Activated CD4-positive, alpha-beta memory T cell treated with anti-CD3 and anti-CD28 coated beads, Interleukin-2, amount 10 ng/mL, durations not matched to agents 7 days and 5 days (primary cell): Measurements from ENCODE around the gene AHSG. TPM values are rescaled to one million over a fixed set of nuclear protein-coding genes. Genes with fewer than 3 reads are reported as not detected.
"Not testable (repeated sequence)": the region's sequence is repeated elsewhere in the genome, so short reads cannot be mapped to it uniquely, and the experiment has no call there.

Source experiments
- CTCF ChIA-PET: fragments of 350-600 bp; sonication (Branson Sonifier 250); formaldehyde crosslinking; loops from one replicate; lab custom pipeline; 2021; ENCODE audit warnings: antibody characterized with exemption, inconsistent platforms; lab: Charles Lee
- POLR2A ChIA-PET: fragments of 350-600 bp; sonication (Branson Sonifier 250); formaldehyde crosslinking; loops from one replicate; lab custom pipeline; 2021; ENCODE audit warnings: antibody characterized with exemption; lab: Charles Lee
- DNase-seq: peaks from one replicate; pipeline ENCODE4 v3.0.0-alpha.2; 2020
- H3K27ac Mint-ChIP-seq: one replicate; pipeline ENCODE4 v1.8.0; 2021; ENCODE audit warnings: mild to moderate bottlenecking, mixed read lengths
- H3K27me3 Mint-ChIP-seq: one replicate; pipeline ENCODE4 v1.8.0; 2021; ENCODE audit warnings: mixed read lengths
- H3K36me3 Mint-ChIP-seq: one replicate; pipeline ENCODE4 v1.8.0; 2021; ENCODE audit warnings: low read depth, mixed read lengths
- H3K4me1 Mint-ChIP-seq: one replicate; pipeline ENCODE4 v1.8.0; 2021; ENCODE audit warnings: mixed read lengths
- H3K4me3 Mint-ChIP-seq: one replicate; pipeline ENCODE4 v1.8.0; 2021; ENCODE audit warnings: mild to moderate bottlenecking, mixed read lengths
- H3K9me3 Mint-ChIP-seq: one replicate; pipeline ENCODE4 v1.8.0; 2021; ENCODE audit warnings: mixed read lengths
- total RNA-seq, 2 experiments: library from RNA; stranded (reverse); gene quantifications; one replicate each; pipeline ENCODE4 v1.2.3, GENCODE V29; 2021

AHSG gene
- total RNA-seq, 2 experiments from 2014 or later, result not detected

DNA sequence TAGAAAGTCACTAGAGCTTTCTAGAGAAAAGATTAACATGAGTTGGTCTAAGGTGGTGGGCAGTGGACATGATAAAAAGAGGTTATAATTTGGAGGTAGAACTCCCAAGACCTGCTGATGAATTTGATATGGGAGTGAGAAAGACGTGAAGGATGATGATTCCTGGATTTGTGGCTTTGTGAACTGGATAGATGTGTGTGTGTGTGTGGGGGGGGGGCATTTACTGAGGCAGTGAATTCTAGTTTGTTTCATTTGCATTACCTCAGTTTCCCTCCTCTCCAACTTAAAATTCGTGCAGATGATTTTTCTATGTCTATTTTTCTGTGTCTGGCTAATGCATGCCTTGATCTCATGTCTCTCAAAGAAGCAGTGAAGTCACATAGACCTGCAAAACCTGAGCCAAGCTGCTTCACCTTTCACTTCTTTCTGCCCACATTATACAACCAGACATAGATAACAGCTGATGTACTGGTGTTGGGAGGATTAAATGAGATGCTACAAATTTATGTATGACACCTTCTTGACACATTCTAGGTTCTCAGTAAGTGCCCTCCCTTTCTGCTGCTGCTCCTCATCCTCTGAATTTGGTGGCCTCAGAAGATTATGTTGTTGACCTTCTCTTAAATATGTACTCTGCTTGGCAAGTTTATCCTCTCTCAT, 9.9 kb downstream of the AHSG start:
- ChIA-PET CTCF (no interaction called here), POLR2A (no interaction called here)
- Mint-ChIP-seq H3K27ac (no peak overlapping the region), H3K4me3 (no peak overlapping the region), H3K27me3 (peaks cover 27% of the 10 kb centered on the region), H3K36me3 (no peaks in the 10 kb centered on the region), H3K9me3 (peaks cover under 1% of the 10 kb centered on the region), H3K4me1 (no peaks in the 10 kb centered on the region)
- no peak for DNase-seq

DNA sequence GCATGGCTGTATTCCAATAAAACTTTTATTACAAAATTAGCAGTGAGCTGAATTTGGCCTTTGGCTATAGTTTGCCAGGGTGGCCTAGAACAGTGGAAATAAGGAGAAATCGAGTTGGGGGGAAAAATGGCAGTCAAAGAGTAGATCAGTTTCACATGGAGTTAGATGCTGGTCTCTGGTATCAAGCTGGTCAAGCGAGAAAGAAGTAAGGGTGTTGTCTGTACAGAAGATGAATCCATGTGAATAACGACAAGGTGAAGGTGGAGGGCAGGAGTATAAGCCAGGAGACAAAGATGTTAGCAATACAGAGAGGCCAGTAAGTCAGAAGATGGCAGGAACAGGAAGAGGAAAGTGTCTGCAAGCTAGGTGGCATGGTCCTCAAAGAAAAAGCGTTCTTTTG, 11.7 kb downstream of the AHSG start:
- H3K27me3 Mint-ChIP-seq, result peaks cover 25% of the 10 kb centered on the region
- no peaks in the 10 kb centered on the region for H3K4me1 Mint-ChIP-seq
- ChIA-PET POLR2A (no interaction called here), CTCF (interaction anchor here (3.7 kb wide), 1 partner anchor 9 kb away, joined by 41 read pairs; no protein-coding TSS in a partner anchor)
- H3K36me3 Mint-ChIP-seq, result no peaks in the 10 kb centered on the region
- H3K9me3 Mint-ChIP-seq, result peaks cover 2% of the 10 kb centered on the region
- H3K4me3 Mint-ChIP-seq, result no peak overlapping the region
- no peak overlapping the region for H3K27ac Mint-ChIP-seq
- no peak for DNase-seq

DNA sequence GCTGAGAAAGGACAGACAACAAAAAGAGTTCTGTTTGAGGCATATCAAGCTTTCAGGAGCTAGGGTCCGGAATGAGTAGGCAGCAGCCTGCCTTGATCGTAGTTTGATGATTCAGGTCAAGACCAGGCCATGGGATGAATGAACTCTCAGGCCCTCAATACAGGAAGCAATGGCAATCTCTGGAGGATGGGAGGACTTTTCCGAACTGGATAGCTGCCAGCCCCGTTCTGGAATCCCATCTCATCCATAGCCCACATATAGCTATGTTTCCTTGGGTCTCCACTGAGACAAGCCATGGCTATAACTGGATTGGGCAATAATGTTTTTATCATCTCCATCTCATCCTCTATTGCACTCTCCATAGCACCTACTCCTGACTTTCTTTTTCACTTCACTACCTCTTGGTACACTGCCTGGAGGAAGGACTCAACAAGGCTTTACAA, 12.8 kb downstream of the AHSG start:
- Mint-ChIP-seq H3K9me3 (peaks cover 2% of the 10 kb centered on the region), H3K27me3 (peaks cover 30% of the 10 kb centered on the region), H3K4me3 (no peak overlapping the region), H3K4me1 (no peaks in the 10 kb centered on the region), H3K36me3 (no peaks in the 10 kb centered on the region), H3K27ac (no peak overlapping the region)
- CTCF ChIA-PET, result interaction anchor here (3.7 kb wide), 1 partner anchor 10 kb away, joined by 41 read pairs; no protein-coding TSS in a partner anchor
- DNase-seq, result no peak
- POLR2A ChIA-PET, result no interaction called here

DNA sequence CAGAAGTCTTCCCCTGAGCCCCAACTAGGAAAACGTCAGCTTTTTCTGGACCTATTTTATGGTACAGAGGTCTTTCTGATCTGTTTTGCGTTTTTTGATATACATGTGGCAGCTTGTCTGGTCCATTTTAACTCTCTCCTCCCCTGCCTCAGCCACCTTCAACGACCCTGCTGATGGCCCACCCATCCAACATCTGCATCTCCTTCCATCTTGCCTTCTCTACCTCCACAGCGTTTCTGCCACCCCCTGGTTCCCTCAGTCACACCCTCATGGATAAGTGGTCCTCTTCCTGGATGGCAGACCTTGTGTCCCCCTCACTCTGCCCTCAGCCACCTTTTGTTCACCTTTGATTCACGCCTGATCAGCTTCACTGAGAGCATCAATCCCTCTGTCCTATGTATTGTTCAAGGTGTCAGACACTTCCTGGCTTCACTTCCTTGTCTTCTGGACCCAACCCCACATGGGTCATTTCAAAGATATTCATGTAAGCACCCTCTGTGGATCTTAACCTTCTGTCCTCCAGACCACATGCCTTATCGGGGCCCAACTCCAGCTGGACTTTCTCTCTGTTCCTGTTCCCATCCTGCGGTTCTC, 13.5 kb downstream of the AHSG start:
- DNase-seq, result no peak
- ChIA-PET POLR2A (no interaction called here), CTCF (interaction anchor here (0.6 to 3.7 kb wide), 2 partner anchors 11 to 643 kb away, joined by 3 to 41 read pairs; no protein-coding TSS in a partner anchor)
- H3K27me3 Mint-ChIP-seq, result peaks cover 31% of the 10 kb centered on the region
- H3K4me3 Mint-ChIP-seq, result no peak overlapping the region
- H3K36me3 Mint-ChIP-seq, result no peaks in the 10 kb centered on the region
- peaks cover 2% of the 10 kb centered on the region for H3K9me3 Mint-ChIP-seq
- no peaks in the 10 kb centered on the region for H3K4me1 Mint-ChIP-seq
- no peak overlapping the region for H3K27ac Mint-ChIP-seq

DNA sequence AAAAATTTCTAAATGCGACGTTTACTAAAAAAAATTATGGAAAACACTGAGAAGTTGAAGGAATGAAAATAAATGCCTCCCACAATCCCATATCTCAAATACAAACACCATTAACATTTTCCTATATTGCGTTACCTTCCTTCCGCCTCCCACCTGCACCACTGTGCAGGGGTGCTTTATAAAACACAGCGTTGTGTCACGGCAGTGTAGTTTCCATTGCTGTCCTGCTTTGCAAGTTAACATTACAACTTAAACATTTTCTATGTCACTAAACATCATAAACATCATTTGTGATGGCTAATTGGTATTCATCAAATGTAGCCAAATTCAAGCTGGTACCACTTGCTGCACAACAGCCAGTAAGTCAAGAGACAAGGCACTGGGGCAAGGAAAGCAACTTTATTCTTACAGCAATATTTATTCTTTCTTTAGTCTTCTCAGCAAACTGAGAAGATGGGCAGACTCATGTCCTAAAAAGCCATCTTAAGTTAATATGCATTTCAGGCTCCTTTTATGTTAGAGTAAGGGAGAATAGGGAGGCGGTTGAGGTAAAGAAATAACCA, 15.1 kb downstream of the AHSG start:
- no peak overlapping the region for H3K4me3 Mint-ChIP-seq
- peaks cover 26% of the 10 kb centered on the region for H3K27me3 Mint-ChIP-seq
- H3K36me3 Mint-ChIP-seq, result no peaks in the 10 kb centered on the region
- no peaks in the 10 kb centered on the region for H3K4me1 Mint-ChIP-seq
- DNase-seq, result no peak
- H3K9me3 Mint-ChIP-seq, result peaks cover 2% of the 10 kb centered on the region
- no peak overlapping the region for H3K27ac Mint-ChIP-seq
- ChIA-PET POLR2A (no interaction called here), CTCF (no interaction called here)

DNA sequence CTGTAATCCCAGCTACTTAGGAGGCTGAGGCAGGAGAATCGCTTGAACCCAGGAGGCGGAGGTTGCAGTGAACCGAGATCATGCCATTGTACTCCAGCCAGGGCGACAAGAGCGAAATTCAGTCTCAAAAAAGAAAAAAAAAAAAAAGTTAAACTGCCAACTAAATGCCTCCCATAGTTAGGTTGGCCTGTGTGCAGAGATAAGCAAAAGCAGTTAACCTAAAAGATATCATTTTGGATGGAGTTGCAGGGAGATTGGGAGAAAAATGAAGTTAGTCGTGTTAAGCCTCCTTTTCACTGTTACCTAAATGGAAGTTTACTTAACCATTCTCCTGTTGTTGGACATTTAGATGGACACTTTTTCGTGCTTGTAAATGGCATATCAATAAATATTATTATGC, 15.9 kb downstream of the AHSG start:
- Mint-ChIP-seq H3K4me1 (no peaks in the 10 kb centered on the region), H3K27ac (no peak overlapping the region), H3K27me3 (peaks cover 25% of the 10 kb centered on the region), H3K36me3 (no peaks in the 10 kb centered on the region), H3K4me3 (no peak overlapping the region), H3K9me3 (peaks cover 2% of the 10 kb centered on the region)
- POLR2A ChIA-PET, result no interaction called here
- DNase-seq, result no peak
- CTCF ChIA-PET, result interaction anchor here (0.7 to 2.8 kb wide), 2 partner anchors 12 to 14 kb away, joined by 3 to 11 read pairs; no protein-coding TSS in a partner anchor

DNA sequence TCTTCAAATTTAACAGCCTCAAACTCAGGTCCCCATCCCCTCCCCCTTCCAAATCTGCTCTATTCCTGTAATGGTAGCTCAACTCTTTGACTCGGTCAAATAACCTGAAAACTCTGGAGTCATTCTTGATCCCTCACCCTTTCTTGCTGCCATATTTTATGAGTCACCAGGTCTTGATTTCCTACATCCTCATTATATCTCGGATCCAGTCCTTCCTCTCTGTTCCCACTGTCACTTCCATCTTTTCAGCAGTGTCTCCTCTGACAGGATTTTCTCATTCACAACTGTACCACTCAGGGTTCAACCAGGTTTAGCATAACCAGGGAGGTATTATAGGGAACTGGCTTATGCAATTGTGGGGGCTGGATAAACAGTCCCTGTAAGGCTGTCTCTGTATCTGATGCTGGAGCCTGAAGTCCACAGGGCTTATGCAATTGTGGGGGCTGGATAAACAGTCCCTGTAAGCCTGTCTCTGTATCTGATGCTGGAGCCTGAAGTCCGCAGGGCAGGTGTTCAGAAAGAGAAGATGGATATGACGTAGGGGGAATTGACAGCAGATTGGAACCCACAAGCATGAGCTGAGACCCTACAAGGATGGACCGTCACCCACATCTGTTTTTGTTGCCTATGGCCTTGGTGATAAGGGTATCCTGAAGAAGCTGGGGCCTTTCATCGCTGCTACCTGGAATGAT, 18.2 kb downstream of the AHSG start:
- Mint-ChIP-seq H3K27me3 (peaks cover 25% of the 10 kb centered on the region), H3K27ac (no peak overlapping the region), H3K4me3 (no peak overlapping the region), H3K36me3 (no peaks in the 10 kb centered on the region), H3K9me3 (peaks cover 2% of the 10 kb centered on the region), H3K4me1 (no peaks in the 10 kb centered on the region)
- DNase-seq, result no peak
- ChIA-PET CTCF (interaction anchor here (1.0 to 2.8 kb wide), 3 partner anchors 12 to 16 kb away, joined by 3 to 11 read pairs (median 6); no protein-coding TSS in a partner anchor), POLR2A (no interaction called here)

DNA sequence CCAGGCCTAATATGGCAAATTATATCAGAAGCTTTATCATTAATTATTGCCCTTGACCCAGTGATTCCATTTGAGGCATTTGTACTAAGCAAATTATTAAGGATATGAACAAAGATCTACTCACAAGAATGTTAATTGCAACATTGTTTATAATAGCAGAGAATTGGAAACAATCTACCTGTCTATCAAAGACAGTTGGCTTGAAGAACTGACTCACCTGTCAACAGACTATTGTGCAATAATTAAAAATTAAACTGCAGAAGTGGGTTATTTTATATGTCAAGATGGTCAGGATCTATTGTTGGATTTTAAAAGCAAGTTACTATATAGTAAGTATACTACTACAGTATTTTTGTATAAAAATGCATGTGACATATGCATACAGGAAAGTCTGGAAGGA, 20.6 kb downstream of the AHSG start:
- H3K27ac Mint-ChIP-seq, result no peak overlapping the region
- no peaks in the 10 kb centered on the region for H3K4me1 Mint-ChIP-seq
- H3K27me3 Mint-ChIP-seq, result peaks cover 26% of the 10 kb centered on the region
- H3K4me3 Mint-ChIP-seq, result no peak overlapping the region
- DNase-seq, result no peak
- no peaks in the 10 kb centered on the region for H3K9me3 Mint-ChIP-seq
- CTCF ChIA-PET, result interaction anchor here (1.4 kb wide), 1 partner anchor 19 kb away, joined by 5 read pairs; no protein-coding TSS in a partner anchor
- POLR2A ChIA-PET, result no interaction called here
- no peaks in the 10 kb centered on the region for H3K36me3 Mint-ChIP-seq

DNA sequence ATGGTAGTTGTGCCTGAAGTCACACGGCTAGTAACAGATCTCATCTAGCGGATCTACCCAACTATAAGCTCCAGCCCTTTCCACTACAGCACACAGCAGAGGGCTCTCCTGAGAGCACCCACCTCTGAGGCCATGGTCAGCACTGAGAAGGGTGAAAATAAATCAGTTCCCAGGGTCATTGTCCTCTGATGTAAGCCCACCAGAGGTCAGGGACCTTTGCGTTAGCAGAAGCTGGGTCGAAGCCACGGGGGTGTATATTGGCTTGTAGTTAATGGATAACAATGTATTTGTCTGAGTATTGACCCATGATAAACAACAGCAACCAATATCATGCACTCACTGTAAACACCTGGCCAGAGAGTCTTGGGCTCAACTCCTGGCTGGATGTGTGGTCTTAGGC, 21.3 kb downstream of the AHSG start:
- DNase-seq, CTCF ChIA-PET, POLR2A ChIA-PET, H3K4me3 Mint-ChIP-seq, H3K36me3 Mint-ChIP-seq, H3K27ac Mint-ChIP-seq, H3K9me3 Mint-ChIP-seq, H3K4me1 Mint-ChIP-seq: not testable (repeated sequence)
- H3K27me3 Mint-ChIP-seq, result peaks cover 28% of the 10 kb centered on the region

DNA sequence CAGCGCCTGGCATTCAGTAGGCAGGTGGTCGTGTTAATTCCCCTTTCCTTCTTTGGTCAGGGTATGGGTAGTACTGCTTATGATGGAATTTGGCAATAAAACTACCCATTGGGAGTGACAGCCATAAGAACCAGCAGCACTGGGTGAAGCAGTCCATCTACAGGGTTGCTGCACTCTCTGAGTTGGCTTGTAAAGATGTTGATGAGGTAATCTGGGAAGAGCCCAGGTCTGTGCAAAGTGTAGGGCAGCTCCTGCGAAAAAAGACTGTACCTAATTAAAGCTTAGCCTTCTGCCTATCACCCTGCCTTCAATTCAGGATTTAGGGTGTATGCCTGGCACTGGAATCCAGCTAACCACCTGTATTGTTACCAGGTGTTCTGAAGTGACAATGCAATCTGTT, 22.7 kb downstream of the AHSG start:
- no peak overlapping the region for H3K4me3 Mint-ChIP-seq
- ChIA-PET POLR2A (no interaction called here), CTCF (interaction anchor here (1.8 kb wide), 1 partner anchor 21 kb away, joined by 6 read pairs; no protein-coding TSS in a partner anchor)
- H3K9me3 Mint-ChIP-seq, result no peaks in the 10 kb centered on the region
- DNase-seq, result no peak
- no peaks in the 10 kb centered on the region for H3K36me3 Mint-ChIP-seq
- H3K27ac Mint-ChIP-seq, result no peak overlapping the region
- H3K27me3 Mint-ChIP-seq, result peaks cover 23% of the 10 kb centered on the region
- H3K4me1 Mint-ChIP-seq, result no peaks in the 10 kb centered on the region

DNA sequence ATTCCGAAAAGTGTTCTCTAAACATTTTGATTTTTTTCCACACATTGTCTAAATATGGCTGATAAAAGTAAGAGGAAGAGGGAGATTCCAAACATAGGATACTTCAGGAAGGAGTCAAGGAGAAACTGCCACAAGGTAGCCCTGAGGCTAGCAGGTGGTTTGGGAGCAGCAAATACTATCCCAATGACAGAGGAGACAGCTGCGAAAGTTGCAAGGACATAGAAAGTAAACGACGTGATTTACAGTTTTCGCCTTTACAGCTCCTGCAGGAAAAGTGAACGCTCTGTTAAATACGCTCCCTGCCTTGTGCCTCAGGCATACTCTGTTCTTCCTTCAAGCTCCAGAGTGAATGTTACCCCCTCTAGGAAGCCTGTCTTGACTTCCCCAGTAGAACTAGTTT, 23.7 kb downstream of the AHSG start:
- H3K36me3 Mint-ChIP-seq, result no peaks in the 10 kb centered on the region
- POLR2A ChIA-PET, result no interaction called here

DNA sequence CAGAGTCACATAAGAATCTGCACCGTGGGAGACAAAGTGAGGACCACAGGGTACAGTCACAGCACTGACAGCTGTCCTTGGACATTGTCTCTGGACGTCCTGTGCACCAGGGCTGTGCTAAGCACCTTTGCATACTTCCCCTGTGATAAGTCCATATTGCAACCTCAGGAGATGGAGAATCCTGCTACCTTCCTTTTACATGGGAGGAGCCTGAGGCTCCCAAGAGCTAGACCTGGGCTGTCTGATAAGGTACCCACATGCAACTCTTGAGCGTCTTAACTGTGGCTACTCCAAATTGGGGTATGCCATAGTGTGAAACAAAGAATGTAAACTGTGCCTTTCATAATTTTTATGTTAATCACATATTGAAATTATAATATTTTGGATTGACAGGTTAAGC, 24.8 kb downstream of the AHSG start:
- POLR2A ChIA-PET, result no interaction called here
- peaks cover 8% of the 10 kb centered on the region for H3K4me1 Mint-ChIP-seq
- H3K4me3 Mint-ChIP-seq, result no peak overlapping the region
- no peaks in the 10 kb centered on the region for H3K9me3 Mint-ChIP-seq
- CTCF ChIA-PET, result no interaction called here
- peaks cover 14% of the 10 kb centered on the region for H3K27me3 Mint-ChIP-seq
- H3K36me3 Mint-ChIP-seq, result no peaks in the 10 kb centered on the region
- H3K27ac Mint-ChIP-seq, result no peak overlapping the region
- DNase-seq, result no peak

More for the DNA sequence above, 23.7 kb downstream of the AHSG start:
- no peak for DNase-seq
- no peak overlapping the region for H3K4me3 Mint-ChIP-seq
- H3K27me3 Mint-ChIP-seq, result peaks cover 16% of the 10 kb centered on the region
- CTCF ChIA-PET, result interaction anchor here (1.8 kb wide), 1 partner anchor 22 kb away, joined by 6 read pairs; no protein-coding TSS in a partner anchor
- H3K4me1 Mint-ChIP-seq, result no peaks in the 10 kb centered on the region
- no peaks in the 10 kb centered on the region for H3K9me3 Mint-ChIP-seq
- H3K27ac Mint-ChIP-seq, result no peak overlapping the region

DNA sequence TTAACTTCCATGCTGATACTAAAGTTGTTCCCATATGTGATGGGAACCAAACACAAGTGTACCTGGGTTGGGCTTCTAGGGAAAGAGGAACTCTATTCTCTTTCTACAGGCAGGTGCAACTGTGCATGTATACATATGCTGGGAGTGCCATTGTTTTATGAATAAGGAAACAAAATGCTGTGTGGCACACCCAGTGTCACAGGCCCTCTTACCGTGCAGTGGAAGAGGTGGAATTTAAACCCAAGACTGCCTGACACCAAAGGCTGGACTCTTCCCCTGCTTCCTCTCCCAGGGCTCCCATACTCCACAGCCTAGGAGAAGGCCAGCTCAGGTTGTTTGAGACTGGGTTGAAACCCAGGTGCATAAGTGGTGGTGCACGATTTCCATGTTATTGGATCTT, 25.4 kb downstream of the AHSG start:
- H3K4me3 Mint-ChIP-seq, result no peak overlapping the region
- ChIA-PET CTCF (no interaction called here), POLR2A (no interaction called here)
- no peak overlapping the region for H3K27ac Mint-ChIP-seq
- H3K27me3 Mint-ChIP-seq, result peaks cover 14% of the 10 kb centered on the region
- no peaks in the 10 kb centered on the region for H3K9me3 Mint-ChIP-seq
- peaks cover 14% of the 10 kb centered on the region for H3K4me1 Mint-ChIP-seq
- no peaks in the 10 kb centered on the region for H3K36me3 Mint-ChIP-seq
- no peak for DNase-seq
